ENCODE measurements around the gene PEA15.

Gene PEA15

DNA sequence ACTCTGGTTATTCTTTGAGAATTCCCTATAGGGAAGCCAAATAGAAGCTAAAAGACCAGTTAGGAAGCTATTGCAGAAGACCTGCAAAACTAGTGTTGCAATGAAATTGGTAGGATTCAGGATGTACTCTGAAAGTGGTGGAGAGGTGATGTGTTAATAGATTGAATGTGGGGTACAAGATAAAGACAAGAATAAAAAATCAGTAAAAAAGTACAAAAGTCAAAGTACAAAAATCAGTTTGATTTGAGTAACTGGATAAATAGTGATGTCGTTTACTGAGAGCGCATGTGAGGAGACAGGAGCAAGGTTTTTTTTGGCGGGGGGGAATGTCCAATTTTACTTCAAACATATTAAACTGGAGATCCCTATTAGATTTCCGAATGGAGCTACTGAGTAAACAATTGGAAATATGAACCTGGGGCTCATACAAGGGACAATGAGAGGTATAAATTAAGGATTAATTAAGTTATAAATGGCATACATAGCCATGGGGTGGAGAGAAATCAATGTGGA lies 59.7 kb downstream of the PEA15 start:
- no peaks in the 10 kb centered on the region for H4K20me1 ChIP-seq (ENCODE audit: insufficient read depth, low read length)
- no peak overlapping the region for H3K4me2 ChIP-seq (ENCODE audit: low read length)
- peaks cover 26% of the 10 kb centered on the region for H3K4me1 ChIP-seq (ENCODE audit: insufficient read depth, low read length, severe bottlenecking)
- H3K9me3 ChIP-seq (ENCODE audit: low read length): no peaks in the 10 kb centered on the region
- H3K79me2 ChIP-seq (ENCODE audit: insufficient read depth, low read length): peaks cover 22% of the 10 kb centered on the region
- no peak for TF ChIP-seq EZH2 (IDR thresholded peaks at IDR 0.05; ENCODE audit: borderline replicate concordance, low read length)
- TF ChIP-seq, protein P1, sequence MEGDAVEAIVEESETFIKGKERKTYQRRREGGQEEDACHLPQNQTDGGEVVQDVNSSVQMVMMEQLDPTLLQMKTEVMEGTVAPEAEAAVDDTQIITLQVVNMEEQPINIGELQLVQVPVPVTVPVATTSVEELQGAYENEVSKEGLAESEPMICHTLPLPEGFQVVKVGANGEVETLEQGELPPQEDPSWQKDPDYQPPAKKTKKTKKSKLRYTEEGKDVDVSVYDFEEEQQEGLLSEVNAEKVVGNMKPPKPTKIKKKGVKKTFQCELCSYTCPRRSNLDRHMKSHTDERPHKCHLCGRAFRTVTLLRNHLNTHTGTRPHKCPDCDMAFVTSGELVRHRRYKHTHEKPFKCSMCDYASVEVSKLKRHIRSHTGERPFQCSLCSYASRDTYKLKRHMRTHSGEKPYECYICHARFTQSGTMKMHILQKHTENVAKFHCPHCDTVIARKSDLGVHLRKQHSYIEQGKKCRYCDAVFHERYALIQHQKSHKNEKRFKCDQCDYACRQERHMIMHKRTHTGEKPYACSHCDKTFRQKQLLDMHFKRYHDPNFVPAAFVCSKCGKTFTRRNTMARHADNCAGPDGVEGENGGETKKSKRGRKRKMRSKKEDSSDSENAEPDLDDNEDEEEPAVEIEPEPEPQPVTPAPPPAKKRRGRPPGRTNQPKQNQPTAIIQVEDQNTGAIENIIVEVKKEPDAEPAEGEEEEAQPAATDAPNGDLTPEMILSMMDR (IDR thresholded peaks at IDR 0.05; ENCODE audit: low read length): no peak
- no peaks in the 10 kb centered on the region for H3K9me2 ChIP-seq (ENCODE audit: low read depth, low read length)
- H3F3A ChIP-seq (ENCODE audit: insufficient read depth, low read length): no peaks in the 10 kb centered on the region
- no peak overlapping the region for H3K4me3 ChIP-seq (ENCODE audit: low read depth, low read length, poor library complexity, severe bottlenecking)
- H3K9ac ChIP-seq (ENCODE audit: low read length): no peak overlapping the region
- H3K27me3 ChIP-seq (ENCODE audit: insufficient read depth, low read length): no peaks in the 10 kb centered on the region
- H3K36me3 ChIP-seq (ENCODE audit: insufficient read depth, low read length): no peaks in the 10 kb centered on the region; the same call in 1 of the 2 replicates
- H2AFZ ChIP-seq (ENCODE audit: low read length): no peak overlapping the region
- no peak overlapping the region for H3K27ac ChIP-seq (ENCODE audit: low read depth, low read length, poor library complexity, severe bottlenecking)

All from OCI-LY1 (cell line).